Large intestine (tissue), 12 donors: ENCODE results near the gene TRMT2A. TPM values are rescaled to one million over a fixed set of nuclear protein-coding genes. Genes with fewer than 3 reads are reported as not detected.
A peak's percentile ranks its signal among the peaks of the same experiment; 100 is the strongest.
"Not testable (repeated sequence)": the region's sequence is repeated elsewhere in the genome, so short reads cannot be mapped to it uniquely, and the experiment has no call there.

ENCODE experiments used
- DNase-seq, 2 donors: peaks; one replicate each; pipeline versions ENCODE4 v3.0.0 to v3.0.0-alpha.2; 2013
- H3K27ac ChIP-seq: one replicate; pipeline ENCODE4 v1.5.1; 2013; ENCODE audit warnings: low read length
- H3K27me3 ChIP-seq: 2 replicates; pipeline ENCODE4 v1.6.1; 2013; ENCODE audit warnings: low read length; ENCODE audit not compliant: control insufficient read depth, insufficient read depth
- H3K36me3 ChIP-seq: 2 replicates; pipeline ENCODE4 v1.6.1; 2013; ENCODE audit warnings: low read length; ENCODE audit not compliant: control insufficient read depth, insufficient read depth
- H3K4me1 ChIP-seq: one replicate; pipeline ENCODE4 v1.6.1; 2013; ENCODE audit warnings: low read length; ENCODE audit not compliant: control insufficient read depth, insufficient read depth
- H3K4me3 ChIP-seq: one replicate; pipeline ENCODE4 v1.5.1; 2013; ENCODE audit warnings: low read length
- H3K9me3 ChIP-seq: one replicate; pipeline ENCODE4 v1.6.1; 2013; ENCODE audit warnings: mild to moderate bottlenecking, low read depth, low read length, moderate library complexity; ENCODE audit not compliant: control insufficient read depth
- WGBS: methylation state at CpG from one replicate; pipeline ENCODE4 v1.1.5; 2013; ENCODE audit warnings: low lambda C conversion rate; ENCODE audit not compliant: insufficient coverage; 5-methylcytosine and 5-hydroxymethylcytosine counted together
- long read RNA-seq, 11 donors: transcript quantifications; one replicate each; lab custom pipeline, GENCODE V29; 2026
- polyA plus RNA-seq: library from polyadenylated mRNA; unstranded; fragments of 120-200 nt; gene quantifications from one replicate; pipeline ENCODE4 v1.2.1, GENCODE V29; 2013

Gene TRMT2A
- 51.3 TPM for polyA plus RNA-seq
- long read RNA-seq, donor 1, partial matches to known transcripts: 0 of 3 reads
- long read RNA-seq, donor 1, other reads (novel, unspliced or antisense): 0 of 3 reads
- long read RNA-seq, donor 2, transcript TRMT2A-201 (12 exons, 2,964 nt): major isoform, 6 of 12 reads
- long read RNA-seq, donor 2, partial matches to known transcripts: 0 of 12 reads
- long read RNA-seq, donor 2, other reads (novel, unspliced or antisense): 0 of 12 reads
- long read RNA-seq, donor 3, transcript TRMT2A-201 (12 exons, 2,964 nt): major isoform, 6 of 16 reads
- long read RNA-seq, donor 3, partial matches to known transcripts: 7 of 16 reads
- long read RNA-seq, donor 3, other reads (novel, unspliced or antisense): 0 of 16 reads
- long read RNA-seq, donor 4, partial matches to known transcripts: 0 of 1 reads
- long read RNA-seq, donor 4, other reads (novel, unspliced or antisense): 0 of 1 reads
- long read RNA-seq, donor 5, partial matches to known transcripts: 0 of 1 reads
- long read RNA-seq, donor 5, other reads (novel, unspliced or antisense): 0 of 1 reads
- long read RNA-seq, donor 6, partial matches to known transcripts: 0 of 1 reads
- long read RNA-seq, donor 6, other reads (novel, unspliced or antisense): 0 of 1 reads
- long read RNA-seq, donor 7, transcript TRMT2A-201 (12 exons, 2,964 nt): major isoform, 5 of 137 reads
- long read RNA-seq, donor 7, partial matches to known transcripts: 99 of 137 reads
- long read RNA-seq, donor 7, other reads (novel, unspliced or antisense): 30 of 137 reads
- long read RNA-seq, donor 8, partial matches to known transcripts: 117 of 275 reads
- long read RNA-seq, donor 8, other reads (novel, unspliced or antisense): 151 of 275 reads
- long read RNA-seq, donor 9, partial matches to known transcripts: 0 of 5 reads
- long read RNA-seq, donor 9, other reads (novel, unspliced or antisense): 0 of 5 reads
- long read RNA-seq, donor 10, transcript TRMT2A-201 (12 exons, 2,964 nt): major isoform, 10 of 21 reads
- long read RNA-seq, donor 10, partial matches to known transcripts: 7 of 21 reads
- long read RNA-seq, donor 10, other reads (novel, unspliced or antisense): 0 of 21 reads
- long read RNA-seq, donor 11, partial matches to known transcripts: 0 of 2 reads
- long read RNA-seq, donor 11, other reads (novel, unspliced or antisense): 0 of 2 reads

GRCh38 chr22:20116951-20117632 lies at the start of gene TRMT2A:
TRMT2A (minus strand) TSS chr22:20117226; CDS start chr22:20116906, 320 bp downstream.
- DNase-seq: peak; percentile 98 to 99
- Histone ChIP-seq H3K27ac (peak within 1 kb of the TSS; percentile 61), H3K36me3 (peaks cover 65% of the 10 kb centered on the region), H3K9me3 (no peaks in the 10 kb centered on the region), H3K27me3 (no peaks in the 10 kb centered on the region), H3K4me3 (peak within 1 kb of the TSS; percentile 96), H3K4me1 (peaks cover 9% of the 10 kb centered on the region)
- WGBS: no CpG with 5 or more reads among the region's 88 CpGs

GRCh38 chr22:20166703-20167102 lies 49.7 kb upstream of the TRMT2A start:
- no peak overlapping the region for H3K4me3 ChIP-seq
- no peak for DNase-seq
- H3K27me3 ChIP-seq: no peaks in the 10 kb centered on the region
- no peaks in the 10 kb centered on the region for H3K9me3 ChIP-seq
- WGBS: no CpG with 5 or more reads among the region's 9 CpGs
- H3K36me3 ChIP-seq: no peaks in the 10 kb centered on the region
- no peak overlapping the region for H3K27ac ChIP-seq
- H3K4me1 ChIP-seq: peaks cover 3% of the 10 kb centered on the region

- H3K9me3 ChIP-seq: no peaks in the 10 kb centered on the region
- DNase-seq: no peak
- H3K4me1 ChIP-seq: peaks cover under 1% of the 10 kb centered on the region
- H3K27ac ChIP-seq: no peak overlapping the region
- H3K36me3 ChIP-seq: no peaks in the 10 kb centered on the region
- no peak overlapping the region for H3K4me3 ChIP-seq
- 88% methylated on average over 1 of the region's 7 CpGs for WGBS
- H3K27me3 ChIP-seq: no peaks in the 10 kb centered on the region
Measured at GRCh38 chr22:20165913-20166312, 48.9 kb upstream of the TRMT2A start.

GRCh38 chr22:20165421-20165820 lies 48.4 kb upstream of the TRMT2A start:
- H3K27me3 ChIP-seq: no peaks in the 10 kb centered on the region
- H3K4me3 ChIP-seq: no peak overlapping the region
- H3K9me3 ChIP-seq: no peaks in the 10 kb centered on the region
- no peaks in the 10 kb centered on the region for H3K4me1 ChIP-seq
- no peak overlapping the region for H3K27ac ChIP-seq
- no peaks in the 10 kb centered on the region for H3K36me3 ChIP-seq
- WGBS: no CpG with 5 or more reads among the region's 12 CpGs
- no peak for DNase-seq

- no CpG with 5 or more reads among the region's 11 CpGs for WGBS
- DNase-seq: no peak
- Histone ChIP-seq H3K27me3 (no peaks in the 10 kb centered on the region), H3K9me3 (no peaks in the 10 kb centered on the region), H3K36me3 (no peaks in the 10 kb centered on the region), H3K4me3 (no peak overlapping the region), H3K27ac (no peak overlapping the region), H3K4me1 (no peaks in the 10 kb centered on the region)
Measured at GRCh38 chr22:20164863-20165262, 47.8 kb upstream of the TRMT2A start.

GRCh38 chr22:20160041-20160440 lies 43.0 kb upstream of the TRMT2A start:
- Histone ChIP-seq H3K9me3 (no peaks in the 10 kb centered on the region), H3K4me3 (no peak overlapping the region), H3K4me1 (no peaks in the 10 kb centered on the region), H3K36me3 (no peaks in the 10 kb centered on the region), H3K27ac (no peak overlapping the region), H3K27me3 (no peaks in the 10 kb centered on the region)
- no peak for DNase-seq
- WGBS: no CpG with 5 or more reads among the region's 10 CpGs

- H3K4me1 ChIP-seq, DNase-seq, H3K36me3 ChIP-seq, H3K27me3 ChIP-seq, H3K27ac ChIP-seq, H3K4me3 ChIP-seq, H3K9me3 ChIP-seq: not testable (repeated sequence)
- no CpG with 5 or more reads among the region's 14 CpGs for whole genome bisulfite sequencing
Measured at GRCh38 chr22:20159531-20159930, 42.5 kb upstream of the TRMT2A start.

- WGBS: no CpG with 5 or more reads among the region's 9 CpGs
Measured at GRCh38 chr22:20159076-20159475, 42.0 kb upstream of the TRMT2A start.

GRCh38 chr22:20158391-20159036 lies 41.5 kb upstream of the TRMT2A start:
- H3K4me1 ChIP-seq: no peaks in the 10 kb centered on the region
- no peaks in the 10 kb centered on the region for H3K36me3 ChIP-seq
- no peak overlapping the region for H3K27ac ChIP-seq
- no peak for DNase-seq
- 60% methylated on average over 1 of the region's 15 CpGs for WGBS
- no peaks in the 10 kb centered on the region for H3K9me3 ChIP-seq
- H3K27me3 ChIP-seq: no peaks in the 10 kb centered on the region
- H3K4me3 ChIP-seq: no peak overlapping the region

More at GRCh38 chr22:20159076-20159475, 42.0 kb upstream of the TRMT2A start:
- Histone ChIP-seq H3K36me3 (no peaks in the 10 kb centered on the region), H3K4me3 (no peak overlapping the region), H3K27me3 (no peaks in the 10 kb centered on the region), H3K4me1 (no peaks in the 10 kb centered on the region), H3K9me3 (no peaks in the 10 kb centered on the region), H3K27ac (no peak overlapping the region)
- DNase-seq: no peak
